GM10266 (cell line): ENCODE measurements around the gene IL10RB.

Experiments
- DNase-seq: peaks from one replicate; pipeline ENCODE4 v3.0.0; 2012; ENCODE audit errors: extremely low spot score
- CTCF ChIP-seq: IDR thresholded peaks from 2 replicates; pipeline ENCODE4 v1.5.1; 2012; ENCODE audit warnings: mild to moderate bottlenecking, low read depth; ENCODE audit not compliant: control insufficient read depth, insufficient read depth; ENCODE audit errors: missing control alignments

The IL10RB gene

DNA sequence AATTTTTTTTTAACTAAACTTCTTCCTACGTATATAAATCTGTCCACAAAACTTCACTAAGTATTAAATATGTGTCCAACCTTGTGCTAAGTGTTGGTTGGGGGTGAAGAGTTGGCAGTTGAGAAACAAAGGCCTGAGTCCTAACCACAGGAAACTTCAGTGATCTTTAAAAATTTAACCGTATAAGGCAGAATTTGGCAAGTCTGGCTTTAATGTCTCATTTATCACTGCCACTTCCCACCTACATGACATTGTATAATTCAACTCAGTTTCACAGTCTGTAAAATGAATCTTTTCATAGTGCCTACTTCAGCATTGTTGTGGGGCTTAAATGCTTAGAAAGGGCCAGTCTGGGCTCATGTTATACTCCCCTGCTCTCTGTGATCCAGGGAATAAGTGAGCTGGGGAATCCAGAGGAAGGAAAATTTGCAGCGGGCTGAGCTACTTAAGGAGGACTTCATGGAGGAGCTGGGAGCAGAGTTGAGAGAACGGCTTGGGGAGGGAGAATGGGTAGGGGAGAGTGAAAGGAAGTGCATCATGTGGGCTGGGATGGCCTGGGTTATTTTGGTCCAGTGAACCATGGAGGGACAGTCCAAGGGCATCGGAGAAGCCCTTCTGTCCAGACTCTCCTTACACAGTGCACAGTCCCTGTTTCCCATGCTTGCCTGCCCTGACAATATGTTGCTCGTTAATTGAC lies 21.9 kb upstream of the IL10RB start:
- no peak for TF ChIP-seq CTCF
- DNase-seq = no peak

- TF ChIP-seq CTCF = no peak
- DNase-seq = no peak
These were observed 21.4 kb upstream of the IL10RB start for GRCh38 chr21:33244779-33245105.

DNA sequence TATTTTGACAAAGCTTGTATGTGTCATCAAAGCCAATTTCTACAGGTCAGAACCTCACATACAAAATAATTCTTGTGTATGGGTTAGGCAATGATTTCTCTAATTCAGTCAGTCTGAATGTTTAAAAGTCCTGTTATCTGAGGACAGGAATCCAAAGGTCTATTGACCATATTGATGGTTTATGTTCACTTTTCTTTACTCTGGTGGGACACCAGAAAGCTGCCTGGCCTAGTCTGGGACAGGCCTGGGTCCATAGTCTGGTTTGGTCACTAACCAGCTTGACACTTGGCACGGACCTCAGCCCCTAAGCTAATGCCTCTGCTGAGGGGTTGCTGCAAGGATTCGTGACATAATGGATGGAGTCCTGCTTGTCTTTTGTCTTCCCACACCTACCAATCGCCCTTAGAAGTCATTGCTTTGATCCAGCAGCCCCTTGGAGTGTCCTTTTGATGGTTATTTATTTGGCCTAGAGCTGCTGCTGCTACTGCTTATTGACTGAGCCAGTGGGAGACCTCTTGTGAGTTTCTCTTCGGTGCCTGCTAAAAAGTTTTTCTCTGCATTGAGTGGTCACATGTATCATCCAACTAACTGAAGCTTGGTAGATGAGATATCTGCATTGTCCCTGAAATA lies 20.8 kb upstream of the IL10RB start:
- no peak for DNase-seq
- no peak for TF ChIP-seq CTCF

GRCh38 chr21:33246506-33246905 lies 19.7 kb upstream of the IL10RB start:
- no peak for TF ChIP-seq CTCF
- DNase-seq = no peak

DNA sequence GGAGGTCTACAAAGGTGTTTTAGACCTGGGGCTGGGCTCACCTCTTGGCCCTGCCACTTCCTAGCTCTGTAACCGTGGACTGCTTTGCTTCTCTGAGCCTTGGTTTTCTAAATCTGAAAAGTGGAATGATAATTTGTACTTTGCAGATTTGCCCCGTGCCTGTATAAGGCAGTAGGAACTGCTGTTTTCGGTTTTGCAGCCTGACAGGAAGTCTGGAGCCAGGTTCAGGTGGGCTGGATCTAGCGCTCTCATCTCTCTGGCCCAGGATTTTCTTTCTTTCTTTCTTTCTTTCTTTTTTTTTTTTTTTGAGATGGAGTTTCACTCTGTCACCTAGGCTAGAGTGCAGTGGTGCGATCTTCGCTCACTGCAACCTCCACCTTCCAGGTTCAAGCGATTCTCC lies 19.2 kb upstream of the IL10RB start:
- no peak for DNase-seq
- TF ChIP-seq CTCF = no peak

DNA sequence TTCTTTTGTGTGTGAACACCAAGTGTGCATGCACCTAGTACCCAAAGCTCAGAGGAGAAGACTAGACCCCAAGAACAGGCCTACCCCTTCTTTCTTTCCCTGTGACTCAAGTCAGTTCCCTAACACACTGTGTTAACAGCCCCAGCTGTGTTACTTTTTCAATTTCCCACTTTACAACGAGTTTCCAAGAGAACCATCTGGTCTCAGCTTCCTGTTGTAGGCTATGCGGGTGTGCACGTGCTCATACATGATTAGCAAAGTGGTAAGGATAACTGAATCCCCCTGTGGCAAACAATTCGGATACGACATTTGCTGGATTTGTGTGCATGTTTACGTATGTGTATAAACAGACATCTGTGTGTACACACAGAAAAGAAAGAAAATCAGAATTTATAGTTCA lies 18.6 kb upstream of the IL10RB start:
- no peak for TF ChIP-seq CTCF
- no peak for DNase-seq

- DNase-seq = no peak
- TF ChIP-seq CTCF = no peak
These were observed 16.7 kb upstream of the IL10RB start for GRCh38 chr21:33249331-33250002.
